ENCODE measurements around the gene BMERB1.

GRCh38 chr16:15398618-15399316 lies 35.6 kb upstream of the BMERB1 start:
- TF ChIP-seq CTCF (IDR thresholded peaks at IDR 0.05), result no peak
- TF ChIP-seq POLR2A (IDR thresholded peaks at IDR 0.05), result no peak
